Brain pericyte (primary cell): ENCODE measurements around the gene BCL2L12.
"Not testable (repeated sequence)": the region's sequence is repeated elsewhere in the genome, so short reads cannot be mapped to it uniquely, and the experiment has no call there.

Experiments used
- DNase-seq: peaks from one replicate; pipeline ENCODE4 v3.0.0-alpha.2; 2012; ENCODE audit warnings: low read depth, low spot score

Gene BCL2L12, protein sequence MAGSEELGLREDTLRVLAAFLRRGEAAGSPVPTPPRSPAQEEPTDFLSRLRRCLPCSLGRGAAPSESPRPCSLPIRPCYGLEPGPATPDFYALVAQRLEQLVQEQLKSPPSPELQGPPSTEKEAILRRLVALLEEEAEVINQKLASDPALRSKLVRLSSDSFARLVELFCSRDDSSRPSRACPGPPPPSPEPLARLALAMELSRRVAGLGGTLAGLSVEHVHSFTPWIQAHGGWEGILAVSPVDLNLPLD

DNA sequence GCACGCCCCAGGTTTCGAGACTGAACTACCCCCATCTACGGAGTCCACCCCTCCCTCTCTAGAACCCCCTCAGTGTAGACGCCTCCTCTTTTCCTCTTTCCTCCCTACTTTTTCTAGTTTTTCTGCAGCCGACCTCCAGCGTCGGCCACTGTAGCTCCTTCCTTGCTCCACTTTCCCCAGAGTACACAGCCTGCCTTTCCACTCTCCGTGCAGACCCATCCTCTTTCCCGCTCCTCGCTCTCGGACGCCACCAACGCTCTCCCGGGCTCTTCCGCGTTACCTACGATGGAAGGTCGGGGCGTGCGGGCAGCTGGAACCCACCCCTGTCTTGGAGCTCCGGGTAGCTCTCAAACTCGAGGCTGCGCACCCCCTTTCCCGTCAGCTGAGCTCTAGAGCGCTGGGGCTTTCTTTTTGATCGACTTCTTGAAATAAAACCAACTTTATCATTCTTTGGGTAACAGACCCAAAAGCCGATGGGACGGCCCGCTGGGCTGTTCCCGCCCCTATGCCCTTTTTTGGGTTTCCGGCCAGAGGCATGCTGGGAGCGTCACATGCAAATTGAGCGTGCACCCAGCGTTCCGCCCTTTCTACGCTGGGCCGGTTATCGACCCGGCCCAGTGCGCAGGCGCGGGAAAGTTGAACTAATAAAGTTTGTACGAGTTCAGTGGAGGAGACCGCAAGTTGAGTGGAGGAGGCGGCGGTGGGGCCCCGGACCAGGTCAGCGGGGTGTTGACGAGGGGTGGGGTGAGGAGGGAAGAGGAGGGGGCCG lies at the start of gene BCL2L12, which contains the start of gene IRF3:
Gene BCL2L12 (plus strand): TSS at position 583 of the 769 bp plus-strand sequence. CDS start 760 bp downstream, outside the sequence.
Gene IRF3 (minus strand): TSS at position 507 of the 769 bp plus-strand sequence. CDS start 1,019 bp downstream, outside the sequence.
- DNase-seq: peak; percentile 82

- no peak for DNase-seq
Measured at GRCh38 chr19:49616532-49616931, 49.2 kb upstream of the BCL2L12 start.

DNA sequence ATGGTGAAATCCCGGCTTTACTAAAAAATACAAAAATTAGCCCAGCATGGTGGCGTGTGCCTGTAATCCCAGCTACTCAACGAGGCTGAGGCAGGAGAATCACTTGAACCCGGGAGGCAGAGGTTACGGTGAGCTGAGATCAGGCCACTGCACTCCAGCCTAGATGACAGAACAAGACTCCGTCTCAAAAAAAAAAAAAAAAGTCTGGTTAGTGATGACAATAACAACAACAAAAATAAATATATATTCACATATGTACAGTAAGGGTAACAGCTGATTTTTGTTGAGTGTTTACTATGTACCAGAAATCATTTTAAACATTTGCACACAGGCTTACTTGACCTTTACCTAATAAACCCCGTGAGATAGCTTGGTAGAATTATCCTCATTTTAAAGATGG lies 48.8 kb upstream of the BCL2L12 start:
- DNase-seq: no peak

- DNase-seq: not testable (repeated sequence)
Measured at GRCh38 chr19:49617860-49618259, 47.9 kb upstream of the BCL2L12 start.

DNA sequence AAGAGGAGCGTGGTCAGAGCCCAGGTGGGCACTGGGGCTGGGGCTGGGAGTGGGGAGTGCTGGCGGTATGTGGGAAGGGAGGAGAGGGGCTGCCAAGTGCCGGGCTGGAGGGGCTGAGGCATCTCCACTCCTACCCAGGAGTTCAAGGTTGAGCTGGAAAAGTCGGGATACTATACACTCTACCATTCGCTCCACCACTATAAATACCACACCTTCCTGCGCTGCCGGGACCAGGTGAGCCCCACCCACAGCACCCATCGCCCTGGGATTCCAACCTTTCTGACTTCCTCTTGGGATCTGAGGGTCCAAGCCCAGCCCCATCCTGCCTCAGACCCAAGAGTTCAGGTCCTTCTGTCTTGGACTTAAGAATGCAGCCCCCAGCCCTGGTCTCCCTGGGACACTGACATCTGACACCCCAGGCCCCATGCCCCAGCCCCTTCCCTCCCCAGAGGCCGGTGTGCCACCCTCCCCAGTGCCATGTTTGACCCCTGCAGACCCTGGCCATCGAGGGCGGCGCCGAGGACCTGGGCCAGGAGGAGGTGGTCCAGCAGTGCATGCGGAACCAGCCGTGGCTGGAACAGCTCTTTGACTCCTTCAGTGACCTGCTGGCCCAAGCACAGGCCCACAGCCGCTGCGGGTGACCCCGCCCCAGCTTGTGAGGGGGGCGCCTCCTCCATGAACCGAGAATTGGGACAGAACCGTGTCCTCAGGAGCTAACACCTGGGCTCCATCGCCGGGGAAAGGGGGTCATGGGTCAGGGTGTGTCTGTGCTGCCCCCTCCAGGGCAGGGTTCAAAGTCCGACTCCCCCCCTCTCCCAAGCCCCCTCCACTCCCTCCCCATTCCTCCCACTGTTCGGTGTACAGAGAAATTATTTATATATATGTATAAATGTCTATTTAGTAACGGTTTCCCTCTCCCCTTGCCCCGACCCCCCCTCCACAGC lies 40.5 kb upstream of the BCL2L12 start:
- no peak for DNase-seq

- DNase-seq: no peak
Measured at GRCh38 chr19:49626226-49626625, 39.5 kb upstream of the BCL2L12 start.

GRCh38 chr19:49629659-49630058 lies 36.1 kb upstream of the BCL2L12 start:
- no peak for DNase-seq

DNA sequence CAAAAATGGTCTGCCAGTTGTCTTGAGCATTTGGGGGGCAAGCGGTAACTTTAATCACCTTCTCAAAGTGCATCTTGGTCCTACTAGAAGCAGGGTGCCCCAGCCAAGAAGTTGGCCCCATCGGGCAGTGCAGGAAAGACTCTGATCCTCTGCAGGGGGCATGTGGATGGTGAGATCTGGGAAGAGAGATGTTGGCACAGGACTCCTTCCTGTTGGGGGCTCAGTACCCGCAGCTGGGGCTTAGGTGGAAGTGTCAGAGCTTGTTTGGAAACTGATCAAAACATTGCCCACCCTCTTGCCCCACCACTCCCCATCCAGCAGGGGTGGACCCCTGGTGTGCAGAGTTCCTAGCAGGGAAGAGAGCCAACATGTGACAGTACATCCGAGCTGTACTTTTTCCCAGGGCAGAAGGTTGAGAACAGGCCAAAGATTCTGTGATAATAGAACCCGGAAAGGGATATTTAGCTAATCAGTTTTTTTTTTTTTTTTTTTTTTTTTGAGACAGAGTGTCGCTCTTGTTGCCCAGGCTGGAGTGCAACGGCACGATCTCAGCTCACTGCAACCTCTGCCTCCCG lies 34.6 kb upstream of the BCL2L12 start:
- no peak for DNase-seq

- no peak for DNase-seq
Measured at GRCh38 chr19:49631610-49632192, 34.0 kb upstream of the BCL2L12 start.

DNA sequence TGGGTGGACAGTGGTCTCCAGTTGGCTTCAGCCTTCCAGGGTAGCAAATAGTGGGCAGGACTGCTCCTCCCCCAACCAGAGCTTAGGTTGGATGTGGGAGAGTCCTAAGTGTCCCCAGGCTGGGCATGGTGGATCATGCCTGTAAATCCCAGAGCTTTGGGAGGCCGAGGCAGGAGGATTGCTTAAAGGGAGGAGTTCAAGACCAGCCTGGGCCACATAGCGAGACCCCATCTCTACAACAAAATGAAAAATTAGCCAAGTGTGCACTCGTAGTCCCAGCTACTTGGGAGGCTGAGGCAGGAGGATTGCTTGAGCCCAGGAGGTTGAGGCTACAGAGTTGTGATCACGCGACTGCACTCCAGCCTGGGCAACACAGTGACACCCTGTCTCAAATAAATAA lies 33.2 kb upstream of the BCL2L12 start:
- no peak for DNase-seq

DNA sequence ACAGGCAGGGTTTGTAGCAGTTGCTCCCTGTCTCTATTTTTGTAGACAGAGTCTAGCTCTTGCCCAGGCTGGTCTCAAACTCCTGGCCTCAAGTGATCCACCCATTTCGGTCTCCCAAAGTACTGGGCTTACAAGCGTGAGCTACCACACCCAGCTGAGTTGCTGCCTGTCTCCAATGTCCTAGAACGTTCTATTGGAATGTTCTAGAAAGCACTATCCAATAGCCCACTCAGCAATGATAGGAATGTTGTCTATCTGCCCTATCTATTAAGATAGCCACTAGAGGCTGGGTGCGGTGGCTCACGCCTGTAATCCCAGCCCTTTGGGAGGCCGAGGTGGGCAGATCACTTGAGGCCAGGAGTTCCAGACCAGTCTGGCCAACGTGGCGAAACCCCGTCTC lies 32.5 kb upstream of the BCL2L12 start:
- not testable (repeated sequence) for DNase-seq

DNA sequence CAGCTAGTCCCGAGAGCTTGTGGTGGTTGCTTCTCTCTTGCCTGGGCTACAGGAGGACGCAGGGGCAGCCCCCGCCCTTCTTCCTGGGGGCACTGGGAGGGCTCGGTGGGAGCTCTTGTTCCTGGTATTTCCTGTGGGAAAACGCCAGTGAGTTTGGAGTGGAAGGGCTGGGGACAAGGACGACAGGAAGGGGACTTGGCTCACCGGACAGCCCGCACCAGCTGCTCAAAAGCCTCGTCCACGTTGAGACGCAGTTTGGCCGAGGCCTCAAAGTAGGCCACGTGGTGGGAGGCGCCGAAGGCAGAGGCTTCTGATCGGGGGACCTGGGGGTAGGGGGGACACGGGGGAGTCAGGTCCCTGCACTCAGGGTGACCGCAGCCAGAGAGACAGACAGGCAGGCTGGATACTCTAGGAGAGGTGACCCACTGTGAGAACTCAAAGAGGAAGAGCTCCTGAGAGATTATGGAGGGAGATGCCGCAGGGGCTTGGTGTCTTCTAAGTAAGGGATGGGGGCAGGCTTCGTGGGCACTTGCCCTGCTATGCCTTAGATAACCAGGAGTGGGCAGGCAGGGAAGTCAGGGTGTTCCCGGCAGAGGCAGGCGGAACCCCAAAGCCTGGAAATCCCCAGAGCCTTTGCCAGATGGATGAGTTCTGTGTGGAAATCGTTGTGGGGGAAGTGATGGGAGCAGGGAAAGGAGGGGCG lies 30.1 kb upstream of the BCL2L12 start:
- DNase-seq: no peak

DNA sequence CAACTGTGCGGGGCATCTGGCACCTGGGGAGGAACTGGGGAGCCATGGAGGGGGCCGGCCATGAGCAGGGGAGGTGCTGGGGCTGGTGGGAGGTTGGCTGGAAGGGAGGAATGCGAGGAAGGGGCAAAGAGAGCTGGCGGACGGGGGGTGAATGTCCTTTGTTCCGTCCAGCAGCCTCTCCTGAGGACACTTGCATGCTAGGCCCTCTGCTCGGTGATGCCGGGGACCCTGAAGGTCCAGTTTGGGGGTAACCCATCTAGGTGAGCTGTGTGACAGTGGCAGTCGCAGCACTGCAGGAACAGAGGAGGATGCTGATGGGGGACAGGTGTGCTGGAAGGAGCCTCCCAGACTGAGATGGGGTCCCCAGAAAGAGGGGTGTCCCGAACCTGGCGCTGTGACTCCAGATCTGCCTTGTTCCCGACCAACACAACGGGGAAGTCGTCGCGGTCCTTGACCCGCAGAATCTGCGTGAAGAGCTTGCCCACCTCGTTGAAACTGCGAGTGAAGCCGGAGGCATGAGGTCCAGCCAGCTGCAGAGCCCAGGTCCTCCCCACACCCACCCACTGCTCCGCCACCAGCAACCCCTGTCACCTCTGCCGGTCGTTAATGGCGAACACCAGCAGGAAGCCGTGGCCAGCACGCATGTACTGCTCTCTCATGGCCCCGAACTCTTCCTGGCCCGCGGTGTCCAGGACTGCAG lies 29.4 kb upstream of the BCL2L12 start:
- DNase-seq: no peak

DNA sequence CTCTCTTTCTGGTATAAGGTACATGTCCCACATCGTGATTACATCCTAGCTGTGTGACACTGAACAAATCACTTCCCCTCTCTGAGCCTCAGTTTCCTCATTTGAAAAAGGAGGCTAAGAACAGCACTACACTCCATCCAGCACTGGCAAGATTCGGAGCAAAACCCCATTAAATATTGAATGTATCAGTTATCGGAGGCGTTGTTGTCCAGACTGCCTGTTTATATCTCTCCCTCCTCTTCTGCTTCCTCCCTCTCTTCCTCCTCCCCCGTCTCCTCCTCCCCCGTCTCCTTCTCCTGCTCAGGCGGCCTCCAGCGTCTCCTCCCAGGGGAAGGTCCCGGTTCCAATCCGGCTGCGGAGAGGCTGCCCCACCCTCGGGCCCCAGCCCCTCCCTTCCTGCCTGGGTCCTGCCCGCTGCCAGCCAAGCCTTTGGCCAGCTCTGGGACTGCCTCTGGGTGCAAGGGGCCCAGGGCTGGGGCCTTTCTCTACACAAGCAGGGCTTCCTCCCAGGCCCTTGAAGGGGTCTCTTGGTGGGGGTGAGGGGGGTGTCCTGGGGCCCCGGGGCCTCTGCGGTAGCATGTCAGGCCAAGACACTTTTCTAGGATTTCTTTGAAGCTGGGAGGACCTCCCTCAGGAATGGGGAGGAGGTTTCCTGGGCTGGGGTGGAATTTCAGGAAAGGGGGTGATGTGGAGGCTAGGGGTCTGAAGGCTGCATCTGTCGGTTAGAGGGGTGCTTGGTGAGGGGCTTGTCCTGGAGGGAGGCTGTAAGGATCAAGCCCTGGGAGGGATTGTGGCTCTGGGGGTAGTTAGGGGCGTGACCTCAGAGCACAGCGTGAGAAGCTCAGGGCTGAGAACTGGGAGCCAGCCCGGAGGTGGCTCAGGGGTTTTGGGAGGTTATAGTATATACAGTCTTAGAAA lies 27.7 kb upstream of the BCL2L12 start:
- no peak for DNase-seq

- DNase-seq: no peak
Measured at GRCh38 chr19:49639401-49640112, 26.2 kb upstream of the BCL2L12 start.

GRCh38 chr19:49640113-49640898 lies 25.4 kb upstream of the BCL2L12 start, which contains the start of gene RRAS:
Gene RRAS, minus strand, starts transcription at chr19:49640143. Its CDS starts 45 bp downstream, at chr19:49640098.
- peak; percentile 100 for DNase-seq
